WTC11 (cell line): Measurements from ENCODE around the gene ZNF415.

Experiments used
- ARID4B ChIP-seq: sonication (generic); formaldehyde crosslinking; IDR thresholded peaks from 2 replicates; pipeline ENCODE4 v1.8.0; 2023; ENCODE audit warnings: missing genetic modification reagents, mild to moderate bottlenecking, borderline replicate concordance
- ATF1 ChIP-seq: sonication (generic); formaldehyde crosslinking; IDR thresholded peaks from 2 replicates; pipeline ENCODE4 v1.8.1; 2023; ENCODE audit warnings: mild to moderate bottlenecking, moderate library complexity, missing genetic modification reagents
- ATF2 ChIP-seq: sonication (generic); formaldehyde crosslinking; IDR thresholded peaks from 2 replicates; pipeline ENCODE4 v1.8.1; 2022; ENCODE audit warnings: low read depth, missing genetic modification reagents, borderline replicate concordance
- ATF3 ChIP-seq: sonication (generic); formaldehyde crosslinking; conservative IDR thresholded peaks from 2 replicates; pipeline ENCODE4 v1.8.1; 2022; ENCODE audit warnings: mild to moderate bottlenecking, missing genetic modification reagents
- CBFB ChIP-seq: sonication (generic); formaldehyde crosslinking; IDR thresholded peaks from 2 replicates; pipeline ENCODE4 v1.8.1; 2022; ENCODE audit warnings: mild to moderate bottlenecking, low read depth, missing genetic modification reagents
- CTCF ChIP-seq: fragments of 200-600 bp; IDR thresholded peaks from 2 replicates; pipeline ENCODE4 v1.8.0; 2022; ENCODE audit warnings: antibody characterized with exemption
- ELF4 ChIP-seq: sonication (generic); formaldehyde crosslinking; IDR thresholded peaks from 2 replicates; pipeline ENCODE4 v1.8.1; 2022; ENCODE audit warnings: low read depth, mild to moderate bottlenecking, moderate library complexity, missing genetic modification reagents
- FOXJ3 ChIP-seq: sonication (generic); formaldehyde crosslinking; IDR thresholded peaks from 2 replicates; pipeline ENCODE4 v1.9.0; 2021; ENCODE audit warnings: missing genetic modification reagents, mild to moderate bottlenecking, borderline replicate concordance
- IRF2 ChIP-seq: sonication (generic); formaldehyde crosslinking; IDR thresholded peaks from 2 replicates; pipeline ENCODE4 v1.8.0; 2022; ENCODE audit warnings: low read depth, missing genetic modification reagents, borderline replicate concordance
- MAX ChIP-seq: sonication (generic); formaldehyde crosslinking; IDR thresholded peaks from 2 replicates; pipeline ENCODE4 v1.8.0; 2022; ENCODE audit warnings: mild to moderate bottlenecking, missing genetic modification reagents
- NR3C1 ChIP-seq: sonication (generic); formaldehyde crosslinking; conservative IDR thresholded peaks from 2 replicates; pipeline ENCODE4 v1.8.1; 2023; ENCODE audit warnings: low read depth, mild to moderate bottlenecking, missing genetic modification reagents
- TEAD1 ChIP-seq: sonication (generic); formaldehyde crosslinking; IDR thresholded peaks from 2 replicates; pipeline ENCODE4 v1.8.0; 2022; ENCODE audit warnings: mild to moderate bottlenecking, missing genetic modification reagents
- TEAD4 ChIP-seq: sonication (generic); formaldehyde crosslinking; IDR thresholded peaks from 2 replicates; pipeline ENCODE4 v1.8.0; 2022; ENCODE audit warnings: mild to moderate bottlenecking, missing genetic modification reagents
- ZNF121 ChIP-seq: sonication (generic); formaldehyde crosslinking; IDR thresholded peaks from 2 replicates; pipeline ENCODE4 v1.8.0; 2023; ENCODE audit warnings: missing genetic modification reagents

- TF ChIP-seq CTCF: no peak
- no peak for TF ChIP-seq ATF1
- TF ChIP-seq ATF2 (CRISPR knock-in tag): no peak
- no peak for TF ChIP-seq NR3C1 (CRISPR knock-in tag)
- no peak for TF ChIP-seq TEAD1 (CRISPR knock-in tag)
- no peak for TF ChIP-seq ARID4B (CRISPR knock-in tag)
- no peak for TF ChIP-seq ATF3 (CRISPR knock-in tag)
- no peak for TF ChIP-seq MAX (CRISPR knock-in tag)
- TF ChIP-seq CBFB (CRISPR knock-in tag): no peak
- TF ChIP-seq FOXJ3 (CRISPR knock-in tag): no peak
- no peak for TF ChIP-seq ELF4 (CRISPR knock-in tag)
- no peak for TF ChIP-seq IRF2 (CRISPR knock-in tag)
- no peak for TF ChIP-seq TEAD4 (CRISPR knock-in tag)
- no peak for TF ChIP-seq ZNF121
These were observed 14.9 kb upstream of the ZNF415 start for GRCh38 chr19:53147645-53148044.
